ENCODE measurements around the gene CALM3.
"Not testable (repeated sequence)": the region's sequence is repeated elsewhere in the genome, so short reads cannot be mapped to it uniquely, and the experiment has no call there.

Gene CALM3

GRCh38 chr19:46601318-46602224, at the start of gene CALM3:
Gene CALM3, plus strand, starts transcription at chr19:46601330. Its CDS starts 105 bp downstream, at chr19:46601435.
- DNase-seq (ENCODE audit: low read depth in 2 of 3, low spot score in 2 of 3): no peak

GRCh38 chr19:46552891-46553290, 48.2 kb upstream of the CALM3 start:
- no peak for DNase-seq (ENCODE audit: low read depth in 2 of 3, low spot score in 2 of 3)

GRCh38 chr19:46554161-46554560, 47.0 kb upstream of the CALM3 start:
- no peak for DNase-seq (ENCODE audit: low read depth in 2 of 3, low spot score in 2 of 3)

GRCh38 chr19:46555628-46556280, 45.4 kb upstream of the CALM3 start:
- DNase-seq (ENCODE audit: low read depth in 2 of 3, low spot score in 2 of 3): no peak

- not testable (repeated sequence) for DNase-seq (ENCODE audit: low read depth in 2 of 3, low spot score in 2 of 3)
These were observed 44.7 kb upstream of the CALM3 start for GRCh38 chr19:46556471-46556870.

GRCh38 chr19:46559203-46559602, 41.9 kb upstream of the CALM3 start:
- no peak for DNase-seq (ENCODE audit: low read depth in 2 of 3, low spot score in 2 of 3)

- not testable (repeated sequence) for DNase-seq (ENCODE audit: low read depth in 2 of 3, low spot score in 2 of 3)
These were observed 41.5 kb upstream of the CALM3 start for GRCh38 chr19:46559675-46560074.

GRCh38 chr19:46564701-46565100, 36.4 kb upstream of the CALM3 start:
- no peak for DNase-seq (ENCODE audit: low read depth in 2 of 3, low spot score in 2 of 3)

GRCh38 chr19:46571495-46571894, 29.6 kb upstream of the CALM3 start:
- no peak for DNase-seq (ENCODE audit: low read depth in 2 of 3, low spot score in 2 of 3)

- DNase-seq (ENCODE audit: low read depth in 2 of 3, low spot score in 2 of 3): no peak
These were observed 27.2 kb upstream of the CALM3 start for GRCh38 chr19:46573679-46574498.

GRCh38 chr19:46574533-46574932, 26.6 kb upstream of the CALM3 start:
- no peak for DNase-seq (ENCODE audit: low read depth in 2 of 3, low spot score in 2 of 3)

- DNase-seq (ENCODE audit: low read depth in 2 of 3, low spot score in 2 of 3): no peak
These were observed 22.7 kb upstream of the CALM3 start for GRCh38 chr19:46578450-46578849.

GRCh38 chr19:46579361-46579879, 21.7 kb upstream of the CALM3 start:
- DNase-seq (ENCODE audit: low read depth in 2 of 3, low spot score in 2 of 3): peak in 1 of 3 experiments; percentile 43

GRCh38 chr19:46580247-46580646, 20.9 kb upstream of the CALM3 start:
- no peak for DNase-seq (ENCODE audit: low read depth in 2 of 3, low spot score in 2 of 3)

- no peak for DNase-seq (ENCODE audit: low read depth in 2 of 3, low spot score in 2 of 3)
These were observed 15.6 kb upstream of the CALM3 start for GRCh38 chr19:46585539-46585938.

- DNase-seq (ENCODE audit: low read depth in 2 of 3, low spot score in 2 of 3): no peak
These were observed 14.8 kb upstream of the CALM3 start for GRCh38 chr19:46586294-46586693.

GRCh38 chr19:46587861-46588260, 13.3 kb upstream of the CALM3 start:
- no peak for DNase-seq (ENCODE audit: low read depth in 2 of 3, low spot score in 2 of 3)

GRCh38 chr19:46591254-46591653, 9.9 kb upstream of the CALM3 start:
- DNase-seq (ENCODE audit: low read depth in 2 of 3, low spot score in 2 of 3): no peak

GRCh38 chr19:46591870-46592269, 9.3 kb upstream of the CALM3 start:
- no peak for DNase-seq (ENCODE audit: low read depth in 2 of 3, low spot score in 2 of 3)

GRCh38 chr19:46596008-46596407, 5.1 kb upstream of the CALM3 start:
- no peak for DNase-seq (ENCODE audit: low read depth in 2 of 3, low spot score in 2 of 3)

- no peak for DNase-seq (ENCODE audit: low read depth in 2 of 3, low spot score in 2 of 3)
These were observed 2.7 kb upstream of the CALM3 start for GRCh38 chr19:46598372-46598917.

All from activated CD8-positive, alpha-beta memory T cell treated with anti-CD3 and anti-CD28 coated beads for 48 hours (primary cell).